Calu3 (cell line): ENCODE data around the gene PRKCA. TPM values are rescaled to one million over a fixed set of nuclear protein-coding genes. Genes with fewer than 3 reads are reported as not detected.

Experiments used
- BruUV-seq: library from RNA; stranded (reverse); fragments of 400-500 nt; replicated peaks from 2 replicates; lab custom pipeline; 2021; lab: Mats Ljungman, UMichigan
- CTCF ChIA-PET: fragments of 300-600 bp; sonication (Branson Sonifier 250); formaldehyde crosslinking; loops from one replicate; lab custom pipeline; 2022; ENCODE audit warnings: antibody characterized with exemption; lab: Charles Lee
- DNase-seq: peaks from one replicate; pipeline ENCODE4 v3.0.0; 2022
- H3K27ac Mint-ChIP-seq: one replicate; pipeline ENCODE4 v1.8.0; 2022; ENCODE audit warnings: mixed read lengths; ENCODE audit not compliant: unreplicated experiment
- H3K27me3 Mint-ChIP-seq: one replicate; pipeline ENCODE4 v1.8.0; 2022; ENCODE audit warnings: mixed read lengths; ENCODE audit not compliant: unreplicated experiment
- H3K36me3 Mint-ChIP-seq: one replicate; pipeline ENCODE4 v1.8.0; 2022; ENCODE audit warnings: mild to moderate bottlenecking, moderate library complexity, mixed read lengths; ENCODE audit not compliant: insufficient read depth, unreplicated experiment
- H3K4me1 Mint-ChIP-seq: one replicate; pipeline ENCODE4 v1.8.0; 2022; ENCODE audit warnings: mild to moderate bottlenecking, low read depth, mixed read lengths; ENCODE audit not compliant: unreplicated experiment
- H3K4me3 Mint-ChIP-seq: one replicate; pipeline ENCODE4 v1.8.0; 2022; ENCODE audit warnings: mild to moderate bottlenecking, low read depth, moderate library complexity, mixed read lengths; ENCODE audit not compliant: unreplicated experiment
- H3K9me3 Mint-ChIP-seq: one replicate; pipeline ENCODE4 v1.8.0; 2022; ENCODE audit warnings: low read depth, mixed read lengths; ENCODE audit not compliant: unreplicated experiment
- CTCF ChIP-seq: fragments of 200-600 bp; IDR thresholded peaks from one replicate; pipeline ENCODE4 v1.8.0; 2022; ENCODE audit warnings: antibody characterized with exemption; ENCODE audit not compliant: unreplicated experiment
- intact Hi-C: fragments of 100-400 bp; cut with micrococcal nuclease; formaldehyde crosslinking; loops from one replicate; pipeline ENCODE4 v1.10.0; 2022; ENCODE audit not compliant: unreplicated experiment
- total RNA-seq: library from RNA; stranded (reverse); gene quantifications from 2 replicates; pipeline ENCODE4 v1.2.3, GENCODE V29; 2022

PRKCA gene
- total RNA-seq, 1 experiment from 2014 or later = 126 TPM

GRCh38 chr17:66447159-66447558 is 144.7 kb downstream of the PRKCA start:
- Mint-ChIP-seq H3K4me1 (peaks cover 81% of the 10 kb centered on the region), H3K27me3 (no peaks in the 10 kb centered on the region), H3K9me3 (no peaks in the 10 kb centered on the region), H3K36me3 (peaks cover 21% of the 10 kb centered on the region), H3K4me3 (peak overlapping the region; percentile 39), H3K27ac (peak overlapping the region; percentile 19)
- intact Hi-C loops = no loop called here
- no peak for TF ChIP-seq CTCF
- BruUV-seq = no TSS peak
- DNase-seq = no peak
- CTCF ChIA-PET = no interaction called here

DNA sequence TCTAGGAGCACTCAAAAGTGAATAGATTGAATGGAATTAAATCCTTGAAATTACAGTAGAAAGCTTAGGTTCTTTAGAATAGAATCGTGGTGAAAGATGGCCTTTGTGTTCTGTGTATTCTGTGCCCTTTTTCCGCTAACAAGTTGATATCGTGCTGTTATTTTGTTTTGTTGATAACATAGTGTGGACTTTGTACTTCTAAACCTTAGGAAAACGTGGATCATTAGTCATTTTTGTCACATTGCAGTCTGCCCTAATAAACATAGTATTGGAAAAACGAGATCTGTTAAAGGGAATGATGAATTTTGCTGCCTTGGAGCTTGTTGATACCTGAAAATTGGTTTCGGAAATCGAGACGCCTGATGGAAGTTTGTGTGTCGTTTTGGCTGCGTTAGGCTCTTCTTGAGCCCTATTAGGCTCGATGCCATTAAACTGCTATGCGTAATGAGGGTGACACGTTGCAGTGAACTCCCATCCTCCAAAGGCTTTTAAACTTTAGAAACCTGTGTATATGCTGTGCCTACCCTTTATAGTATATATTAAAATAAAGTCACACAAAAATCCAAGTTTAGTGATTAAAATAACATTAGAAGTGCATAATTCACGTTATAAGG is 145.7 kb downstream of the PRKCA start:
- DNase-seq = no peak
- intact Hi-C loops = no loop called here
- Mint-ChIP-seq H3K27ac (peak overlapping the region; percentile 19), H3K9me3 (no peaks in the 10 kb centered on the region), H3K4me1 (peaks cover 75% of the 10 kb centered on the region), H3K27me3 (no peaks in the 10 kb centered on the region), H3K4me3 (peak overlapping the region; percentile 39), H3K36me3 (peaks cover 13% of the 10 kb centered on the region)
- BruUV-seq = no TSS peak
- TF ChIP-seq CTCF = no peak
- CTCF ChIA-PET = no interaction called here

- no peaks in the 10 kb centered on the region for H3K27me3 Mint-ChIP-seq
- peak overlapping the region; percentile 23 for H3K27ac Mint-ChIP-seq
- BruUV-seq = no TSS peak
- peaks cover 6% of the 10 kb centered on the region for H3K36me3 Mint-ChIP-seq
- H3K4me3 Mint-ChIP-seq = no peak overlapping the region
- peaks cover 79% of the 10 kb centered on the region for H3K4me1 Mint-ChIP-seq
- intact Hi-C loops = no loop called here
- TF ChIP-seq CTCF = no peak
- H3K9me3 Mint-ChIP-seq = no peaks in the 10 kb centered on the region
- CTCF ChIA-PET = interaction anchor here (0.5 to 0.7 kb wide), 4 partner anchors 13 to 825 kb away, joined by 3 to 6 read pairs (median 4); no protein-coding TSS in a partner anchor
- DNase-seq = no peak
Measured at GRCh38 chr17:66449418-66449977, 147.1 kb downstream of the PRKCA start.

- DNase-seq = no peak
- CTCF ChIA-PET = no interaction called here
- Mint-ChIP-seq H3K9me3 (no peaks in the 10 kb centered on the region), H3K27me3 (no peaks in the 10 kb centered on the region), H3K4me1 (peaks cover 82% of the 10 kb centered on the region), H3K4me3 (no peak overlapping the region), H3K36me3 (peaks cover 5% of the 10 kb centered on the region), H3K27ac (peak overlapping the region; percentile 23)
- intact Hi-C loops = no loop called here
- no TSS peak for BruUV-seq
- TF ChIP-seq CTCF = no peak
Measured at GRCh38 chr17:66450008-66450851, 147.8 kb downstream of the PRKCA start.
